Neural cell (in vitro differentiated cells): Measurements from ENCODE around the gene PVALEF. TPM values are rescaled to one million over a fixed set of nuclear protein-coding genes. Genes with fewer than 3 reads are reported as not detected.

Experiments
- H2AFZ ChIP-seq: fragments of 200-600, 300-800 bp; sonication (generic), shearing (Covaris generic); 2 replicates; pipeline ENCODE4 v1.6.0; 2014; ENCODE audit warnings: low read depth, mild to moderate bottlenecking, antibody characterized with exemption, low read length, moderate library complexity
- H3F3A ChIP-seq: fragments of 200-600 bp; shearing (Covaris generic); 2 replicates; pipeline ENCODE4 v1.6.1; 2016; ENCODE audit warnings: mild to moderate bottlenecking, moderate library complexity, mixed read lengths, antibody characterized with exemption, low read length; ENCODE audit not compliant: insufficient read depth, poor library complexity, severe bottlenecking
- H3K27ac ChIP-seq: fragments of 200-600, 300-800 bp; sonication (generic), shearing (Covaris generic); 2 replicates; pipeline ENCODE4 v1.5.1; 2014; ENCODE audit warnings: mild to moderate bottlenecking, low read length, moderate library complexity
- H3K27me3 ChIP-seq: fragments of 300-800, 200-600 bp; sonication (generic), shearing (Covaris generic); 2 replicates; pipeline ENCODE4 v1.6.0; 2014; ENCODE audit warnings: mild to moderate bottlenecking, low read depth, low read length, moderate library complexity; ENCODE audit not compliant: insufficient read depth
- H3K36me3 ChIP-seq: fragments of 300-800, 200-600 bp; sonication (generic), shearing (Covaris generic); 2 replicates; pipeline ENCODE4 v1.5.1; 2014; ENCODE audit warnings: mild to moderate bottlenecking, antibody characterized with exemption, low read length, moderate library complexity; ENCODE audit not compliant: insufficient read depth
- H3K4me2 ChIP-seq: fragments of 300-800, 200-600 bp; sonication (generic), shearing (Covaris generic); 2 replicates; pipeline ENCODE4 v1.6.0; 2014; ENCODE audit warnings: mild to moderate bottlenecking, low read length
- H3K4me3 ChIP-seq: fragments of 300-800, 200-600 bp; sonication (generic), shearing (Covaris generic); 2 replicates; pipeline ENCODE4 v1.5.1; 2014; ENCODE audit warnings: mild to moderate bottlenecking, low read length, moderate library complexity
- H3K79me2 ChIP-seq: fragments of 200-600 bp; shearing (Covaris generic); replicated peaks from 2 replicates; pipeline ENCODE4 v1.6.0; 2014; ENCODE audit warnings: mild to moderate bottlenecking, low read length, moderate library complexity; ENCODE audit not compliant: insufficient read depth
- H3K9ac ChIP-seq: fragments of 300-800, 200-600 bp; sonication (generic), shearing (Covaris generic); 2 replicates; pipeline ENCODE4 v1.6.1; 2016; ENCODE audit warnings: mild to moderate bottlenecking, low read length, mixed read lengths
- H3K9me2 ChIP-seq: fragments of 200-600 bp; shearing (Covaris generic); 2 replicates; pipeline ENCODE4 v1.6.1; 2016; ENCODE audit warnings: mild to moderate bottlenecking, low read length, mixed read lengths; ENCODE audit not compliant: insufficient read depth
- H3K9me3 ChIP-seq: fragments of 200-600, 300-800 bp; sonication (generic), shearing (Covaris generic); 2 replicates; pipeline ENCODE4 v1.6.1; 2016; ENCODE audit warnings: mild to moderate bottlenecking, mixed run types, low read length, moderate library complexity, mixed read lengths
- H4K20me1 ChIP-seq: fragments of 200-600 bp; shearing (Covaris generic); 2 replicates; pipeline ENCODE4 v1.6.1; 2016; ENCODE audit warnings: mild to moderate bottlenecking, mixed run types; ENCODE audit not compliant: insufficient read depth
- CTCF ChIP-seq: fragments of 450-650 bp; IDR thresholded peaks from 2 replicates; pipeline ENCODE4 v1.5.1; 2014; ENCODE audit warnings: antibody characterized with exemption, mild to moderate bottlenecking, moderate library complexity; ENCODE audit not compliant: poor library complexity, severe bottlenecking
- EP300 ChIP-seq: fragments of 450-650 bp; conservative IDR thresholded peaks from 2 replicates; pipeline ENCODE4 v1.6.1; 2014; ENCODE audit warnings: antibody characterized with exemption, mild to moderate bottlenecking, moderate library complexity; ENCODE audit not compliant: poor library complexity, severe bottlenecking
- EZH2 ChIP-seq: fragments of 200-600, 300-800 bp; shearing (Covaris generic), sonication (generic); IDR thresholded peaks from 2 replicates; pipeline ENCODE4 v1.6.1; 2014; ENCODE audit warnings: antibody characterized with exemption, low read length, borderline replicate concordance, mild to moderate bottlenecking; ENCODE audit not compliant: insufficient read depth, poor library complexity, severe bottlenecking
- MXI1 ChIP-seq: fragments of 450-650 bp; conservative IDR thresholded peaks from 2 replicates; pipeline ENCODE4 v1.6.1; 2014; ENCODE audit warnings: antibody characterized with exemption, mild to moderate bottlenecking; ENCODE audit not compliant: poor library complexity, severe bottlenecking
- POLR2AphosphoS5 ChIP-seq: IDR thresholded peaks from 2 replicates; pipeline ENCODE4 v1.6.1; 2012
- RAD21 ChIP-seq: fragments of 450-650 bp; conservative IDR thresholded peaks from 2 replicates; pipeline ENCODE4 v1.6.1; 2014; ENCODE audit warnings: antibody characterized with exemption, mild to moderate bottlenecking, moderate library complexity
- REST ChIP-seq: IDR thresholded peaks from 2 replicates; pipeline ENCODE4 v1.6.1; 2012; ENCODE audit warnings: borderline replicate concordance
- SMC3 ChIP-seq: fragments of 450-650 bp; conservative IDR thresholded peaks from 2 replicates; pipeline ENCODE4 v1.6.1; 2014; ENCODE audit warnings: antibody characterized with exemption, mild to moderate bottlenecking, moderate library complexity; ENCODE audit not compliant: poor library complexity
- TAF1 ChIP-seq: IDR thresholded peaks from 2 replicates; pipeline ENCODE4 v1.6.1; 2012; ENCODE audit warnings: low read depth
- polyA plus RNA-seq: library from polyadenylated mRNA; depleted of rRNA; stranded (reverse); fragments of >200 nt; gene quantifications from 2 replicates; pipeline ENCODE4 v1.2.3, GENCODE V29; 2014

The PVALEF gene
- polyA plus RNA-seq, 1 donor from 2014 or later: not detected

- H3K27ac ChIP-seq: no peak overlapping the region
- H3K4me2 ChIP-seq: no peak overlapping the region
- H3K79me2 ChIP-seq: no peaks in the 10 kb centered on the region
- no peaks in the 10 kb centered on the region for H3F3A ChIP-seq
- no peak overlapping the region for H3K9ac ChIP-seq
- H2AFZ ChIP-seq: no peak overlapping the region
- H3K27me3 ChIP-seq: no peaks in the 10 kb centered on the region
- no peaks in the 10 kb centered on the region for H3K36me3 ChIP-seq
- TF ChIP-seq CTCF (no peak), REST (no peak), RAD21 (no peak), EZH2 (no peak), SMC3 (no peak), TAF1 (no peak), MXI1 (no peak)
- no peaks in the 10 kb centered on the region for H3K9me3 ChIP-seq
- no peaks in the 10 kb centered on the region for H4K20me1 ChIP-seq
- no peak overlapping the region for H3K4me3 ChIP-seq
- no peaks in the 10 kb centered on the region for H3K9me2 ChIP-seq
Measured at GRCh38 chr17:81160306-81160705, 5.0 kb upstream of the PVALEF start.

GRCh38 chr17:81160747-81161453, 4.4 kb upstream of the PVALEF start:
- Histone ChIP-seq H4K20me1 (no peaks in the 10 kb centered on the region), H3K27ac (no peak overlapping the region), H3K9me3 (no peaks in the 10 kb centered on the region), H3K9ac (no peak overlapping the region), H3K79me2 (no peaks in the 10 kb centered on the region), H3K4me2 (no peak overlapping the region), H3K36me3 (no peaks in the 10 kb centered on the region), H2AFZ (no peak overlapping the region), H3K27me3 (no peaks in the 10 kb centered on the region), H3F3A (no peaks in the 10 kb centered on the region), H3K4me3 (no peak overlapping the region), H3K9me2 (no peaks in the 10 kb centered on the region)
- TF ChIP-seq CTCF: no peak
- no peak for TF ChIP-seq EP300
- TF ChIP-seq POLR2AphosphoS5: no peak
- no peak for TF ChIP-seq MXI1
- TF ChIP-seq RAD21: no peak
- TF ChIP-seq TAF1: no peak
- TF ChIP-seq SMC3: no peak
- no peak for TF ChIP-seq REST
- TF ChIP-seq EZH2: no peak
